GM06990 (cell line): Measurements from ENCODE around the gene CCDC142.
A peak's percentile ranks its signal among the peaks of the same experiment; 100 is the strongest.

Source experiments
- DNase-seq: peaks from one replicate; pipeline ENCODE4 v3.0.0-alpha.2; 2011; ENCODE audit not compliant: insufficient read length; ENCODE audit errors: extremely low read depth
- H3K27me3 ChIP-seq: replicated peaks from 2 replicates; pipeline ENCODE4 v1.6.0; 2011; ENCODE audit warnings: low read length; ENCODE audit not compliant: control insufficient read depth, insufficient read depth
- H3K36me3 ChIP-seq: 2 replicates; pipeline ENCODE4 v1.5.1; 2011; ENCODE audit warnings: low read length; ENCODE audit not compliant: control insufficient read depth, insufficient read depth
- H3K4me3 ChIP-seq: replicated peaks from 2 replicates; pipeline ENCODE4 v1.5.1; 2011; ENCODE audit warnings: low read depth, mild to moderate bottlenecking, control low read depth, low read length
- TF ChIP-seq, protein P1 (sequence below): IDR thresholded peaks from 2 replicates; pipeline ENCODE4 v1.5.1; 2011; ENCODE audit warnings: low read length, control low read depth, mild to moderate bottlenecking, inconsistent platforms; ENCODE audit not compliant: insufficient read depth, poor library complexity, severe bottlenecking

CCDC142 gene

DNA sequence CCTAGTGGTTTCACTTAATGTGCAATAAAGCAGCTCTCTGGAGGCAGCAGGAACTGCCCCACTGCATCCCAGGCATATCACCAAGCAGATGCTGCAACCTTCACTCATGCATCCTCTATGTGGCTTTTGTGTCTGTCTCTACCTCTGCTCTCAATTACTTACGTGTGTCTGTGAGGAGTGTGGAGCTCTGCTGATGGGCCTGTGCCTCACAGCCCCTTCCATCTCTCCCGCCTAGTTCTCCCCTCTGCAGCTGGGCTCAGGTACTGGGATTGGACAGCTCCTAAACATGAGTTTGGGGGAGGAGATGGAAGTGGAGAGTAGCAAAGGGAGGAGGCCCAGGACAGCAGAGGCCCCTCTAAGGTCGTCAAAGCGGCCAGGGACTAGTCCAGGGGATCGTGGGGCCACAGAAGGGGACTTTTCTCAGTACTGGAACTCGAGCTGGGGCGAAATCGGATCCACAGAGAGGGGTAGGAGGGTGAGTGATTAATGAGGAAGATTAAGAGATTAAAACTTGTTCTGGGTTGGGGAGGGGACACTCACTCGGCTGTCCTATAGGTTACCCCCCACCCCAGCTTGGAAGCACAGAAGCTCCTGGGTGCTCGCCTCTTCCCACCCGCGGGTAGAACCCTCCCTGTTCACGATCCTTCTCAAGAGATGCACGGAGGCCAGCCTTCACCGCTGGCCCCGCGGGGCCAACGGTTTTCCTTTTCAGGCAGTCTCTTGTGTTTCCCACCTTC lies 18.7 kb upstream of the CCDC142 start:
- DNase-seq, result no peak
- TF ChIP-seq, protein P1, sequence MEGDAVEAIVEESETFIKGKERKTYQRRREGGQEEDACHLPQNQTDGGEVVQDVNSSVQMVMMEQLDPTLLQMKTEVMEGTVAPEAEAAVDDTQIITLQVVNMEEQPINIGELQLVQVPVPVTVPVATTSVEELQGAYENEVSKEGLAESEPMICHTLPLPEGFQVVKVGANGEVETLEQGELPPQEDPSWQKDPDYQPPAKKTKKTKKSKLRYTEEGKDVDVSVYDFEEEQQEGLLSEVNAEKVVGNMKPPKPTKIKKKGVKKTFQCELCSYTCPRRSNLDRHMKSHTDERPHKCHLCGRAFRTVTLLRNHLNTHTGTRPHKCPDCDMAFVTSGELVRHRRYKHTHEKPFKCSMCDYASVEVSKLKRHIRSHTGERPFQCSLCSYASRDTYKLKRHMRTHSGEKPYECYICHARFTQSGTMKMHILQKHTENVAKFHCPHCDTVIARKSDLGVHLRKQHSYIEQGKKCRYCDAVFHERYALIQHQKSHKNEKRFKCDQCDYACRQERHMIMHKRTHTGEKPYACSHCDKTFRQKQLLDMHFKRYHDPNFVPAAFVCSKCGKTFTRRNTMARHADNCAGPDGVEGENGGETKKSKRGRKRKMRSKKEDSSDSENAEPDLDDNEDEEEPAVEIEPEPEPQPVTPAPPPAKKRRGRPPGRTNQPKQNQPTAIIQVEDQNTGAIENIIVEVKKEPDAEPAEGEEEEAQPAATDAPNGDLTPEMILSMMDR, result no peak
- peaks cover 4% of the 10 kb centered on the region for H3K36me3 ChIP-seq
- H3K27me3 ChIP-seq, result peaks cover 2% of the 10 kb centered on the region
- no peak overlapping the region for H3K4me3 ChIP-seq

DNA sequence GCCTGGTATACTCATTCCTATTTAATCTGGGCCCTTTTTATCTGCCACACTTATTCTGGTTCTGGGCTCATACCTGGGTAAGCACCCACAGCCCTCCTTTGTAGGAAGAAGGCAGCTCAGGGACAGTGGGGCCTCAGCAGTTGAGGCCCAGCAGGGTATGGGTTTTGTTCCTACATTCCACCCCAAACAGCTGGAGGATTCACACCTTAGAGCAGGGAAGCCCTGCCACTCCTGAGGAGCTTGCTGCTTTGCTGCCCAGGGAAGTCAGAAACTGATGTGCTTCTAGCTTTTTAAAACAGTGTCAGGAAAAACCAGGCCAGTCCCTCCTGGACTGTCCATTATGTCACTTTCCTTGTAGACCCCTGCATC lies 17.8 kb upstream of the CCDC142 start:
- TF ChIP-seq, protein P1, result no peak
- Histone ChIP-seq H3K4me3 (no peak overlapping the region), H3K27me3 (peaks cover 2% of the 10 kb centered on the region), H3K36me3 (peaks cover 1% of the 10 kb centered on the region)
- DNase-seq, result no peak

- DNase-seq, result no peak
- Histone ChIP-seq H3K27me3 (peaks cover 2% of the 10 kb centered on the region), H3K4me3 (no peak overlapping the region), H3K36me3 (no peaks in the 10 kb centered on the region; the same call in 1 of the 2 replicates)
- TF ChIP-seq, protein P1, result no peak
Measured at GRCh38 chr2:74499940-74500577, 17.3 kb upstream of the CCDC142 start.

GRCh38 chr2:74499267-74499939 lies 16.6 kb upstream of the CCDC142 start, which contains the start of gene LBX2:
LBX2 (minus strand) TSS chr2:74499603; CDS start chr2:74499537, 66 bp downstream.
- peaks cover 2% of the 10 kb centered on the region for H3K27me3 ChIP-seq
- peak within 1 kb of the TSS; percentile 46 for H3K4me3 ChIP-seq

GRCh38 chr2:74498500-74499266 lies 15.9 kb upstream of the CCDC142 start:
- H3K36me3 ChIP-seq, result no peaks in the 10 kb centered on the region
- H3K4me3 ChIP-seq, result peak overlapping the region; percentile 46
- TF ChIP-seq, protein P1, result no peak
- no peak for DNase-seq
- H3K27me3 ChIP-seq, result peaks cover 2% of the 10 kb centered on the region

More at GRCh38 chr2:74499267-74499939, 16.6 kb upstream of the CCDC142 start, which contains the start of gene LBX2:
- TF ChIP-seq, protein P1, result no peak
- DNase-seq, result no peak
- no peaks in the 10 kb centered on the region for H3K36me3 ChIP-seq
